Esophagus muscularis mucosa (tissue), 4 donors: Measurements from ENCODE around the gene WAC.

ENCODE experiments used
- CTCF ChIP-seq, 3 experiments: fragments of 200-600 bp in 2 of 3; fragments of 450-650 bp in 1 of 3; sonication (generic) in 2 of 3; IDR thresholded peaks; one replicate each; pipeline ENCODE4 v1.5.1; 2017 to 2019; ENCODE audit warnings: antibody characterized with exemption in 3 of 3, mild to moderate bottlenecking in 2 of 3, moderate library complexity in 1 of 3
- EP300 ChIP-seq: sonication (generic); formaldehyde crosslinking; IDR thresholded peaks from one replicate; pipeline ENCODE4 v1.6.1; 2017; ENCODE audit warnings: antibody characterized with exemption
- POLR2A ChIP-seq: fragments of 450-650 bp; IDR thresholded peaks from one replicate; pipeline ENCODE4 v1.6.1; 2017; ENCODE audit warnings: antibody characterized with exemption, moderate library complexity, mild to moderate bottlenecking, low read depth

GRCh38 chr10:28558923-28559508 is 26.1 kb downstream of the WAC start:
- TF ChIP-seq CTCF (IDR thresholded peaks at IDR 0.05) (no peak), EP300 (no peak), POLR2A (no peak)
